Activated CD8-positive, alpha-beta memory T cell treated with anti-CD3 and anti-CD28 coated beads, Interleukin-2, amount 50 U/mL, for 48 hours (primary cell): ENCODE measurements around the gene IDH2.
"Not testable (repeated sequence)": the region's sequence is repeated elsewhere in the genome, so short reads cannot be mapped to it uniquely, and the experiment has no call there.

Experiments used
- DNase-seq: peaks from one replicate; pipeline ENCODE4 v3.0.0-alpha.2; 2020

Gene IDH2

DNA sequence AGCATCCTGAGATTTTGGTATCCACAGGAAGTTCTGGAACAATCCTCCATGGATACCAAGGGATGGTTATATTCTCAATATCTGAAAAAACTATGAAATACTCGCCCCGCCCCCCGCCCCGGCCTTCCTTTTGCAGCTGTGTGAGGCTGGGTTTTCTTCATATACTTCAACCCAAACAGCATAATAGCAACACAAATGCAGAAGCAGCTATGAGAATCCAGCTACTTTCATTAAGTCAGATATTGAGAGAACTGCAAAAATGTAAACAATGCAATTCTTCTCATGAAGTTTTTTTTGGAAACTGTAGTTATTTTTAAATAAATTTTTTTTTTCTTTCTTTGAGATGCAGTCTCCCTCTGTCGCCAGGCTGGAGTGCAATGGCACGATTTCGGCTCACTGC lies 10.9 kb upstream of the IDH2 start:
- DNase-seq = no peak

DNA sequence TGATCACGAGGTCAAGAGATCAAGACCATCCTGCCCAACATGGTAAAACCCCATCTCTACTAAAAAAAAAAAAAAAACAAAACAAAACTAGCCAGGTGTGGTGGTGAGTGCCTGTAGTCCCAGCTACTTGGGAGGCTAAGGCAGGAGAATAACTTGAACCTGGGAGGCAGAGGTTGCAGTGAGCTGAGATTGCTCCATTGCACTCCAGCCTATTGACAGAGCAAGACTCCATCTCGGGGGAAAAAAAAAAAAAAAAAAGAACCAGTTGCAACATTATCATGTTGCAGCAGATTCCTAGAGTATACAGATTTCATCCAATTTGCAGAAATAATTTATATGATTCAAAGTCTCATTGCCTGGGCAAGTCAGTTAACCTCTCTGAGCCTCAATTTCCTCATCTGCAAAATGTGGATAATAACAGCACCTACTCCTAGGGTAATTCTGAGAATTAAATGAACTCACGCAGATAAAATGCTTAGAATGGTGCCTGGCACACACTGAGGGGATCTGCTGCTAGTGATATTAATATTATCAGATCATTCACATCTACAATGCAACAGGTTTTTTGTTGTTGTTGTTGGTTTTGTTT lies 7.0 kb upstream of the IDH2 start:
- DNase-seq = not testable (repeated sequence)

DNA sequence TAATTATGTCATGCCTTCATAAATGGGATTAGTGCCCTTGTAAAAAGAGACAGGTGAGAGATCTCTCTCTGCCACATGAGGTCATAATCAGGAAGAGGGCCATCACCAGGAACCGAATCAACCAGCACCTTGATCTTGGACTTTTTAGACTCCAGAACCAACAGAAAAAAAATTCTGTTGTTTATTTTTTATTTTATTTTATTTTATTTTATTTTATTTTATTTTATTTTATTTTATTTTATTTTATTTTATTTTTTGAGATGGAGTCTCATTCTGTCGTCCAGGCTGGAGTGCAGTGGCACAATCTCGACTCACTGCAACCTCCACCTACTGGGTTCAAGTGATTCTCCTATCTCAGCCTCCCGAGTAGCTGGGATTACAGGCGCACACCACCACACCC lies 5.8 kb upstream of the IDH2 start:
- DNase-seq = not testable (repeated sequence)

DNA sequence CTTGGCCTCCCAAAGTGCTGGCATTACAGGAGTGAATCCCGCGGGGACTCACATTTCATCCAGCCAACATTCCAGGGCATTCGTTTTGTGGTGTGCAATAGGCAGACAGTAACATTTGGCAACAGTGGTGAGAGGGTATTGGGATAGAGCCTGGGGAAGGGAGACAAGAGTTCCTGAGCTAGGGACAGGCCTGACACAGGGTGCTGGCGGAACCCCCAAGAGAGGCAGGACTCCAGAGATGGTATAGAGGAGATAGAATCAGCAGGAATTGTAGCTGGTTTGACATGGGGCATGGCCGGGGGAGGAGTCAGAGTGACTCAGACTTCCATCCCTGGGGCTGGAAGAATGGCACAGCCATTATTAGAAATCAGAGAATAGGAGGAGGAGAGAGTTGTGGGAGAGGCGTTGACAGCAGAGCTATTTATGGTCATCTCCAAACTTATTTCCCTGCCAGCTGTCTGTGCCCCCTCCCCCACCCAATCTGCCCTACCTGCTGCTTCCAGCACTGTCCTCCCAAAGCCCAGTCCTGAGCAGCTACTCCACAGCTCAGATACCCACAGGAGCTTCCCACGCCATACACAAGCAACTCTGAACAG lies 4.4 kb upstream of the IDH2 start:
- no peak for DNase-seq

DNA sequence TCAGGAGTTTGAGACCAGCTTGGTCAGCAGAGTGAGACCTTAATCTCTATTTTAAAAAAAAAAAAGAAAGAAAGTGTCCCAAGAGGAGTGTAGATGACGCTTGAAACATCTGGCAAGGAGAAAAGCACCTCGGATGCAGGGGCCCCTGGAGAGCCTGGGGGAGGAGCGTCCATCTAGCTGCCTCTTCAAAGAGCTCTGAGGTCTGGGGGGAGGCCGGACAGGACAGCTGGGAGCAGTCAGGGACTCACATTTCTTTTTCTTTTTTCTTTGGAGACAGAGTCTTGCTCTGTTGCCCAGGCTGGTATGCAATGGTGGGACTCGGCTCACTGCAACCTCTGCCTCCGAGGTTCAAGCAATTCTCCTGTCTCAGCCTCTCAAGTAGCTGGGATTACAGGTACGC lies 3.3 kb upstream of the IDH2 start:
- DNase-seq = no peak

DNA sequence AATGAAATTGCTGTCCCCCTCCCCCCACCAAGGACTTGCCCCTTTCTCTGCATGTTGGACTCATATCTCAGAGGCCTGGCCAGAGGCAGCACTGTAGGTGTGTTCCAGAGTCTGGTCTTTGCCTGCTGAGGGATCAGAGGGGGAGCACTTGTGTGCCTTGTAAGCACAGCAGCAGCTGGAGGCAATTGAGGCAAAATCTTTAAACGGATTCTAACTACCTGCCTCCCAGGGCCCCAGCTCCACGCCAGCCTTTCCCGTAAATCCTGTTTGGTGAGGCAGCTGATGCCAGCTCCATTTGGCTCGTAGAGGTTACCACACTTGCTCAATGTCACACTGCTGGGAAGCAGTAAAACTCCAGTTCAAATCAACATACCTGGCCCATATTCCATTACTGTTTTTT lies 2.3 kb upstream of the IDH2 start:
- DNase-seq = no peak

DNA sequence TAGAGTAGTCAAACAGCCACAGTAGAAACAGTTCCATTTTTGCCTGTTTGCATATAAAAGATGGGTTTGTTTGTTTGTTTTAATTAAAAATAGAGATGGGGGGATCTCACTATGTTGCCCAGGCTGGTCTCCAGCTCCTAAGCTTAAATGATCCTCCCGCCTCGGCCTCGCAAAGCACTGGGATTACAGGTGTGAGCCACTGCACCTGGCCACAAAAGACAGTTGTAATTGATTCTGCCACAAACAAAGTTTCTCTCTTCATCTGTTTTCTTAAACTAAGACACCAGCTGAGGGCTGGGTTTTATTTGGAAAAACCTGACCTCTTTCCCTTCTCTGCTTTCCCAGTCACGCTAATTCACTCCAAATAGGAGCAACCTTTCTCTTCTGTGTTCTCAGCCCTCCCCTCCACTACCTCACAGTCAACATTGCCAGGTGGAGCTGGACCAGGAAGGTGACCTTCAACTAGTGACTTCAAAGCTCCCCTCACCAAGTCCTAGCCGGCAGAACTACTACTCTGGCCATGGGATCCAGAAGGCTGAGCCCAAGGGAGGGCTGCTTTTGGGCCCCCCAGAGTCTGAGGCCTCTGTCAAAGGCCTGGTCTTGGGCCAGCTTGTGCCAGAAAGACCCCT lies 1.5 kb upstream of the IDH2 start:
- DNase-seq = no peak

DNA sequence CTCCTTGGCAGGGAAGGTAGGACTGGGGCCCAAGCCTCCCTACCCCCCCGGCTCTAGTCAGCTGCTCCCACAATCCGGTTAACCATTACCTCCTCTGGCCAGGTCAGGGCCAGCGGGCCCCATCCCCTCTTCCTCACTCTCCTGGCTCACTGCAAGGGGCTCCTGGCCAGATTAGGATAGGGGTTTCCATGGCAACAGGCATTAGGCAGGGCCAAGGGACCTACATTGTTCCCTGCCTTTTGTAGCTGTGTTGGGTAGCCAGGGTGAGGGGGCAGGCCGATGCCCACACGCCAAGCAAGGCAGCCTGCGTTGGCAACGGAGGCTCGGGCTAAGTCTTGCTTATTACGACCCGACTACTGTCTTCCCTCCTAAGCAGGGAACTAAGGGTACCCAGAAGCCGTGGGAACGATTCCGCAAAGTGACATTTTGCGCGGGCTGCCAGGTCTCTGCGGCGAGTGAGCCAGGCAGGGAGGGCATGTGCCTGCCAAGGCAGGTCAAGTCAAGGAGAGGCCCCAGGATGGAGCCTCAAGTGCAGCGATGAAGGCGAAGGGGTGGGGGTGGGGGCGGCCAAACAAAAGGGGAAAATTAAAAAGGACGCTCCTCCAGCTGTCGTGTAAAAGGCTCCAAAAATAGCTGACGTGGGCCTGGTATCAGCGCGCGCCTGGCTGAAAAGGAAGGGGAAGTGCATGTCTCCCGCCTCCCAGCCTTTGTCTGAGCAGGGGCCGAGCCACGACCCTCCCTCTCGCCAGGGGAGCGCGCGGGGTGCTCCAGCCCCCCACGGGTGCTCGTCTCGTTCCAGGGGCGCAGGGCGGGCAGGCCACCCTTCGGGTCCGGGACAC lies 919 bp downstream of the IDH2 start:
- no peak for DNase-seq

DNA sequence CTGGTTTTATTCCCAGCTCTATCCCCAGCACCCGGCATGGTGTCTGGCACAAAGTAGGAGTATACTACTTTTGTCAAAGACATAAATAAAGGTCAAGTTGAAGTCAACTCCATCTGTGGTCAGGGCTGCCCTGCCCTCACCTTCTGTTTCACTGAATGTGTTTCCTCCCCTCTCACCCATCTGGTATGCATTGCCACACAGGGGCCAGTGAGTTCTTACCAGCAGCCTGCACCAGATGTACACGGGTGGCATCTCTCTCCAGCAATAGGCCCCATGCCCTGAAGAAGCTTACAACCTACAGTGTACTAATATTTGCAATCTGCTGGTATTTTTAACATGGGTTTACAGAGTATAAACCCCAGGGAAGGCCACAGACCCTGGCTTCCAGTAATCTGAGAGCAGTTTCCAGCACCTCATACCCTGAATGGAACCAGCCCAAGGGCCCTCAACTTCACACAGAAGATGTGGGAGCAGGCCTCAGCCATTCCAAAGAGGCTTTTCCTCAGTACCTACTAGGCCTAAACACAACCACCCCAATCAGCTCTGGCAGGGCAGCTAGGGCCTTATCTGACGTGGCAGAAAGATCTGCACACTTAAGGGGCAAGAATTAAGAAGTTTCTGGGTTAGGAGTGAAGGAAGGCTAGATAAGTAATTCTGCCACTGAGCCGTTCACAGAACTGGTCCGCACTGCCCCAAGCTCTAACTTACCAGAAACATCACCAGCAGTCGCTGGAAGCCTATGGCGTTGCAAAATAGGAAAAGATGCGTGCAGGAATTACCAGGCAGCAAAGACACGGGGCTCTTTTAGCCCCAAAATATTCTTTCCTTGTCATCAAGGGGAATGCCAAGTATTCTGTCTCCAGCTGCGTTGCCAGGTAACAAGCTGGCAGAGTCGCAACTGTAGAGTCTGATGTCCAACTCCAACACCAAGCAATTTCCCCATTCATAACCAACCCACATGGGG lies 2.1 kb downstream of the IDH2 start:
- DNase-seq = no peak

DNA sequence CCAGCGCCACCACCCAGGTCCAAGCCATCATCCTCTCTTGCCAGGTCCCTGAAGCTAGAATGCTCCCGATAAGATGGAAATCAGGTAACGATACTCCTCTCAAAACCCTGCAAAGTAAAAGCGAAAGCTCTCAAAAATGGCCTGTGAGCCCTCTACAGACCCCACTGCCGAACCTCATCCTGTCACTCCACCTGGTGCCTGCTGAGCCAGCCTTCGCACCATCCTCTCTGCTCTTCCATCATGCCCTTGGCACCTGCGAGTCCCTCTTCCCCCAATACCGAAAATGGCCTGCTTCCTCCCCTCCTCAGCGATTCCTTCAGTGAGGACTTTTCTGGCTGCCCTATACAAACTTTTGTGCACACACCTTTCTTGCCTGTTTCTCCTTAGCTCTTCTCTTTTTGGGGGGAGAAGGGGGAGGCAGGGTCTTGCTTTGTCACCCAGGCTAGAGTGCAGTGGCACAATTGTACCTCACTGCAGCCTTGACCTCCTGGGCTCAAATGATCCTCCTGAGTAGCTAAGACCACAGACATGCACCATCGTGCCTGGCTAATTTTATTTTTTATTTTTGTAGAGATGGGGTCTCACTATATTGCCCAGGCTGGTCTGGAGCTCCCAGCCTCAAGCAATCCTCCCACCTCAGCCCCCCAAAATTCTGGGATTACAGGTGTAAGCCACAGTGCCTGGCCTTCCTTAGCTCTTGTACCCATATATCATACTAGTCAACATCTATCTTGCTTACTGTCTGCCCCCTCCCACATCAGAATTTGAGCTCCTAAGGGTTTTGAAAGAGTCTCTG lies 3.0 kb downstream of the IDH2 start:
- DNase-seq = no peak

DNA sequence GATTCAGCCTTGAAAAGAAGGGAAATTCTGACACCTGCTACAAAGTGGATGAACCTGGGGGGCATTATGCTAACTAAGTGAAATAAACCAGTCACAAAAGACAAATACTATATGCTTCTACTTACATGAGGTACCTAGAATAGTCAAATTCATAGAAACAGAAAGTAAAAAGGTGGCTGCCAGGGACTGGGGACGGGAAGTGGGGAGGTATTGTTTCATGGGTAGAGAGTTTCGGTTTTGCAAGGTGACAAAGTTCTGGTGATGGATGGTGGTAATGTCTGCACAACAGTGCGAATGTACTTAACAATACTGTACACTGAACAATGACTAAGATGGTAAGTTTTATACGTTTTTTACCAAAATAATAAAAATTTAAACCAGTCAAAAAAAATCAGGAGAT lies 4.8 kb downstream of the IDH2 start:
- no peak for DNase-seq

DNA sequence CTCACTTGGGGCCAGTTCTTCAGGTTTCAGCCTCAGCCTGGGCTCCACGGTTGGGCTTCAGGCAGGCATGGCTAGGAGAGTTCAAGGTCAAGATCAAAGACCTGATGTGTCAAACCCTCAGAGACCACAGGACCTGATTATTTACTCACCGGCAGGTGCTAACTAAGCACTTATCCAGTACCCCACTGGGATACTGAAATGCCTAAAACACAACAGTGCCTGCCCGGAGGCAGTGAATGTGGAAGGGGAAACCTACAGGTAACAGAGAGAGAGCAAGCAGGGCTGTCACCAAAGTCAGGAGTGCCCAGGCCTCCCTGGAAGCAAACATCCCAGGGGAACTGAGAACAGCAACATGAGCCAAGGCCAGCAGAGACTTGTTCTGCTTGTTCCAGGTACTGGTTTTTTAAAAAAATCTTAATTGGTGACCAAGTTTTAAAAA lies 6.7 kb downstream of the IDH2 start:
- no peak for DNase-seq

DNA sequence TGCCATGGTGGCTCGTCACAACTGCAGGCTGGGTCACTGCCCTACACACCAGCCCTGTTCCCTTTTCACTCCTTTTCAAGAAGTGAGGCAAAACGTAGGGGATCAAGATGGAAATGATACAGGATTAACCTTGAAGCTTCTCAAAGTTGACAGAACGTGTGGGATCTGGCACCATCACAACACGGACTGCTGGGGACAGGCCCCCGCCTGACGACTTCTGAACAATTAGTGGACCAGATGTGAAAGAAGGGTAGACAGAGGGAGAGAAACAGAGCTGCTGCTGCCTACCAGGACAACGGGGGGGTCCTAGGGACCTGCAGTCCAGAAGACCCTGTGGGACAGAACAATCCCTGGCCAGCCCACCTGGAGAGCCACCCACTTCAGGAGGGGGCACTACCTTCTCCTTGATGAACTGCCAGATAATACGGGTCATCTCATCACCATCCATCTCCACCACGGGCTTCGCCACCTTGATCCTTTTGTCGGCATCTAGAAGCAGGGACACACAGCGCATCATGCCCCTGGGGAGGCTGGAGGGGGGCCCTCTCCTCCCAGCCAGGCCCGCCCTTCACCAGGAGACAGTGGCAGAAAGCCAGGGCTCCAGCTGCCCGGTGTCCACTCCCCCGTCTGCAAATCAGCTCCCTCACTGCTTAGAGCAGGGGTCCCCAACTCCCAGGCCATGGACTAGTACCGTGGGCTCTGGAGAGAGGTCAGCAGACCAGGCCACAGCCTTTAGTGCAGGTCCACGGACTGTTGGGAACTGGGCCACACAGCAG lies 10.9 kb downstream of the IDH2 start:
- DNase-seq = no peak

DNA sequence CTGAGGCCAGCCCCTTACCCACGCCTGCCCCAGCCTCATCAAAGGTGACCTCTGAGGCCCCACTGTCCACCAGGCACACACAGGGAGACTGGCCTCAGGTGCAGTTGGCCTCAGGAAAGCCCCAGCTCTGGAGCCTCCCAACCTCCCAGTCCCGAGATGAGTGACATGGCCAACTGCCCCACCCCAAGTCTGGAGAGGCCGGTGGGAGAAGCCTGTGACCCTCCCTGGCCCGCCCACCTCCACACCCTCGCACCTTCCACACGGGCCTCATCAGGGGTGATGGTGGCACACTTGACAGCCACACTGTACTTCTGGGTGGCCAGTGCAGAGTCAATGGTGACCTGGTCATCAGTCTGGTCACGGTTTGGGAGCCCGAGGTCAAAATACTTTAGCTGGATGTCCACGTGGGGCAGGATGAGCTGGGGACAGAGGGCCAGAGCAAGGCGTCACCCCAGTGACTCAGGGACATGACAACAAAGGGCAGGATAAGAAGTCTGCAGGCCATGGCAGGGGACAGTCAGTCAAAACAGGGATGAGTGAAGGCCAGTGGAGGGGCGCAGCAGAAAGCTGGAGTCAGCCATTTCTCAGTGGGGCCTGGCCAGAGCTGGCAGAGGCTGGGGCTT lies 11.9 kb downstream of the IDH2 start:
- no peak for DNase-seq

DNA sequence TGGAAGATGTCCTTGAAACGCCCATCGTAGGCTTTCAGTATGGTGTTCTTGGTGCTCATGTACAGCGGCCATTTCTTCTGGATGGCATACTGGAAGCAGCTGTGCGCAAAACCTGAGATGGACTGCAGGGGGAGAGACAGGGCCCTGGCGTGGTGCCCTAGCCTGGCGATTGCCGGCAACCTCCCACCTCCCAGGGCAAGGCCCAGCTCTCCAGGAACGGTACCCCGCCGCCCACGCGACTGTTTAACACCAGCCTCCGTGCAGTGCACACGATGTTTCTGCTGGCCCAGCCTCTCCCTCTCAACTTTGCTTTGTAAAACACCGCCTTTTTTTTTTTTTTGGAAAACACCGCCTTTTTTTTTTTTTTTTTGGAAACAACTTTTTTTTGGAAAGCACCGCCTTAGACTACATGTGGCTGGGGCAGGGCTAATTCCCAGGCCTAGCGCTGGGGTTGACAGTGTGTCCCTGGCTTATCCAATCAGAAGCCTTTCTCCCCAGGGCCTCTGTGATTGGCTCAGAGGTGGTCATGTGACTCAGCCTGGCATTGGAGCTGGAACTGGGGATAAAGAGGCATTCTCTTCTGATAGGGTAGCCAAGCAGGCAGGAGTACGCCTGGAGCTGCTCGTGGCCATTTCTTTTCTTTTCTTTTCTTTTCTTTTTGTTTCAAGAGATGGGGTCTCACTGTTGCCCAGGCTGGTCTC lies 14.7 kb downstream of the IDH2 start:
- no peak for DNase-seq

DNA sequence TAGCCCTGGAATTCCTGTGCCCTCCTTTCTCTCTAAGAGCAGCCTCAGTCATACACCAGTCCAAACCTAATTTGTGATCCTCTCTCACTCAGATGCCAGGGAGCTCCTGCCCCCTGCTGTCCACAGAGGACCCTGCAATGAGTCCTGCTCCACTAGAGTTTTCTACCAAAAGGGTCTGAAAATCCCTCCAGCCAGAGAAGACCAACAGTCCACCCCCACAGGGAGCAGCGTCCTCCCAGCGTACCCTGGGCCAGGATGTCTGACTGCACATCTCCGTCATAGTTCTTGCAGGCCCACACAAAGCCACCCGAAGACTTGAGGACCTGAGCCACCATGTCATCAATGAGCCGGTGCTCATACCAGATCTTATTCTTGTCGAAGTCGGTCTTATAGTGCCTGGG lies 15.4 kb downstream of the IDH2 start:
- no peak for DNase-seq

DNA sequence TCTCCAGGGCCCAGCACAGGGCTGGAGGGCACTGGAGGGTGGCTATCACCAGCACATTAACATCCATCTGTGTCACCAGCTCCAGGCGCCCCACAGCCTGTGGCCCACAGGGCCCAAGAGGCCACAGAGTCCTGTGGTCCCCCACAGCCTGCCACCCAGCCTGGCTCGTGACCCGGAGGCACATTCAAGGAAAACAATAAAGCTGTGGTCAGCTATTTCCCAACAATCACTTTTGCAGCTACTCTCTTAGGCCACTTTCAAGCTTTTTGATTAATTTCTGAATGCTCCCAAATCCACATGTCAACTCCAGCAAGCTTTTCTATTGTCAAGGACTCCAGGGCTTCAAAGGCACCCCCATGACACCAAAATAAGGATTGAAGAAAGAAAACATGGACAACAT lies 16.7 kb downstream of the IDH2 start:
- DNase-seq = no peak

DNA sequence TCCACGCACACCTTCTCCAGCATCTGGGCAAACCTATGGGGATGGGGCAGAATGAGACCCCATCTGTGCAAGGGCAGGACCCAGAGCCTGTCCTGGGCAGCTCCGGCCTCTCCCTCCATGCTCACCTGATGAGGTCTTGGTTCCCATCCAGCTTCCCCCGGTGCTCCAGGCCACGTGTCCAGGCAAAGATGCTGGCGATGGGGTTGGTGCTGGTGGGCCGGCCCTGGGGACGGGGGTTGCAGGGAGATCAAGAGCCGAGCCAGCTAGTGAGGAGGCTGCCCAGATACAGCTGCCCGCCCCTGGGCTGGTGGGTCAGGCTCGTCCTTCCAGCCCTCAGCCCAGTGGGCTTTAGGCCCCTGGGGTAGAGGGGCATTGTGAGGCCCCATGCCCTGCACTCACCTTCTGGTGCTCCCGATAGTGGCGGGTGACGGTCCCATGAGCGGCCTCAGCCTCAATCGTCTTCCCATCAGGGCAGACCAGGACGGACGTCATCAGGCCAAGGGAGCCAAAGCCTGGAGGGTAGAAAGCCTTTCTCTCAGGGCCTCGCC lies 17.3 kb downstream of the IDH2 start:
- no peak for DNase-seq

DNA sequence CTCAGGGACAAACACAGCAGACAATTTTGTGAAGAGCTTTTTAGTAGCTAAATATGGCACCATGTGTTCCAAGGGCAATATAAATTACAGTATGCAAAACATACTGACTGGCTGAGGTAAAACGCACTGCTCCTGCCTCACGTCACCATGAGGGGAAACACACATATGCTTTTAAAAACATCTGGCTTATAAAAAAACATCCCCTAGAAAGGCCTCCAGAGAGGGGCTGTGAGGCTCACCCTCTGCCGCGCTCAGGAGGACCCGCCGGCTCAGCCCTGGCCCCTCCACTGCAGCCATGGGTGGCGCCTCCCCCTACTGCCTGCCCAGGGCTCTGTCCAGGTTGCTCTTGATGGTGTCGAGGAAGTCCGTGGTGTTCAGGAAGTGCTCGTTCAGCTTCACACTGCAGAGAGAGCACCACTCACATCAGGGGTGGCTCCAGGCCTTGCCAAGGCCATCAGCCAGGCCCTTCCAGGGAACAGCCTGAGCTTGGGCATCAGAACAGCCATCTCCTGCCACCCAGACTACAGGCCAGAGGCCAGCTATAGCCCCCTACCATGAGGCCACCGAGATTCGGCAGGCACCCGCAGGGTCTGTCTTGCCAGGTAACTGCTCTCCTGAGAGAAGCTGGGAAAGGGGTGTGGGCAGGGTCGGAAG lies 18.2 kb downstream of the IDH2 start:
- DNase-seq = no peak
